Measurements from ENCODE around the gene GLI1. TPM values are rescaled to one million over a fixed set of nuclear protein-coding genes. Genes with fewer than 3 reads are reported as not detected.

GLI1 gene
- total and polyA plus RNA-seq, 2 of the 13 experiments (the other 11 are each of a cell fraction or from before 2014, with no cell fraction given) = 0.09 to 0.20 TPM

GRCh38 chr12:57455374-57456144, 4.0 kb upstream of the GLI1 start (continued):
- TF ChIP-seq UBTF (CRISPR knock-in tag; IDR thresholded peaks at IDR 0.05) (0 out of 2 replicates have a peak, but pooled peaks have one; percentile 56), ZNF343 (CRISPR knock-in tag; IDR thresholded peaks at IDR 0.05) (no peak), SIN3A (IDR thresholded peaks at IDR 0.05; ENCODE audit: borderline replicate concordance, low read depth, low read length) (no peak), HDAC1 (CRISPR knock-in tag; IDR thresholded peaks at IDR 0.05) (peak; percentile 13), NFAT5 (CRISPR knock-in tag; IDR thresholded peaks at IDR 0.05) (no peak), ZNF550 (CRISPR knock-in tag; IDR thresholded peaks at IDR 0.05; ENCODE audit: borderline replicate concordance) (0 out of 2 replicates have a peak, but pooled peaks have one; percentile 53), ZSCAN29 (CRISPR knock-in tag; conservative IDR thresholded peaks at IDR 0.05) (no peak), HDAC2 (CRISPR knock-in tag; IDR thresholded peaks at IDR 0.05) (no peak), MNT (IDR thresholded peaks at IDR 0.05) (no peak), ZMYM4 (CRISPR knock-in tag; IDR thresholded peaks at IDR 0.05) (no peak), CCDC6 (CRISPR knock-in tag; IDR thresholded peaks at IDR 0.05) (no peak), ZBTB14 (CRISPR knock-in tag; IDR thresholded peaks at IDR 0.05) (no peak), ZNF280D (CRISPR knock-in tag; IDR thresholded peaks at IDR 0.05) (no peak), ZNF230 (CRISPR knock-in tag; IDR thresholded peaks at IDR 0.05) (0 out of 2 replicates have a peak, but pooled peaks have one; percentile 58), ZNF891 (CRISPR knock-in tag; IDR thresholded peaks at IDR 0.05) (0 out of 2 replicates have a peak, but pooled peaks have one; percentile 9)

All from HepG2 (cell line).